HG03521 (cell line): ENCODE data around the gene CSNK1G2.

Source experiments
- ATAC-seq: cut with Tn5 transposase; IDR thresholded peaks from one replicate; pipeline ENCODE4 v1.9.1; 2021; ENCODE audit warnings: mild to moderate bottlenecking, moderate library complexity; ENCODE audit not compliant: unreplicated experiment

CSNK1G2 gene

DNA sequence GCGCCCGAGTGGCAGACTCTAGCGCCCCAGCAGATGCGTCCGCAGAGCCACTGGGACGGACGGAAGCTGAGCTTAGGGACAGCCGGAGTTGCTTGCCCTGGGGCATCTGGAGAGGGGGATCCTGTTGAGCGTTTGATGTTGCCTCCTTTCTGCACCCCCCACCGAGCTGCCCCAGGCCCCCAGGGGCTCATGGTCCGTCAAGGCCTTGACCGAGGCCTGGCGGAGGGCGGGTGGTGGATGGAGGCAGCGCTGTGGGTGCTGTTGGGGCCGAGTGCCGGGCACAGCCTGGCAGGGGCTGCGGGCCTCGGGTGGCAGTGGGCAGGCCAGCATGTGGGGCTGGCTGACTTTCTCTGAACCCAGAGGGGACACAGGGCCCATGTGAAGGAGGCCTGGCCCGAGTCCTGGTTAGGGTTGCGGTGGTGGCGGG is 2.7 kb downstream of the CSNK1G2 start:
- ATAC-seq, result no peak

DNA sequence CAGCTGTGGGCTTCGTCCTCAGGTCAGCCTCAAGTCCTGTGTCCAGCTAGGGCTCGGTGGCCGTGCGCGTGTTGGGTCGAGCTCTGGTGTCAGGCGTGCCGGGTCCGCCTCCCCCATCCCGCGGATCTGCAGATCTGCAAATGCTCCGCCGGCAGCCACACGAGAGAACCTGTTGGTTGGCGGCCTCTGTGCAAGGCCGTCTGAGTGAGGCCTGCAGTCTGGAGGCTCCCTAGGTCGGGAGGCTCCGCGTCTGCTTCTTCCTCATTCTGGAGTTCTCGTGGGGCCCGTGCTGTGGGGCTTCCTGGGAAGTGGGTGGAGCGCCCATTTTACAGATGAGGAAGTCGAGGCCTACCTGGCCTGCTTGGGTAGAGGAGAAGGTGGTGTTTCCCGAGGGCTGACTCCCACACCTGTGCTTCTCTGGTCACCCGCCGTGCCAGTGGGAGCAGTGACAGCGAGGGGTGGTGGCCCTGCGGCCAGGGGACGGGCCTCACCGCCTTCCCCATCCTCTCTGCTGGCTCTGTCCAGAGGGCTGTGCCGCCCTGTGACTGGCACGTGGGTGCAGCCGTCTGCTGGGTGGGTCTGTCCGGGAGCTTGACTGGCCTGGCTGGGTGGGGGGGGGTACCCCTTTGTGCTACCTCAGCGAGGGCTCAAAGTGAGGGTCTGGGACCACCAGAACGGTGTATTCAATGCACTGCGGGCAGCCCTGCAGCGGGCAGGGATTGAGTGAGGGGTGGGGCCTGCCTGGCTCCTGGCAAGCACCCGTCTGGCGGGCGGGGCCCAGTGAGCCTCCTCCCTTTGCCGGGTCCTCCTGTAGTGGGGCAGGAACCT is 3.3 kb downstream of the CSNK1G2 start:
- no peak for ATAC-seq

DNA sequence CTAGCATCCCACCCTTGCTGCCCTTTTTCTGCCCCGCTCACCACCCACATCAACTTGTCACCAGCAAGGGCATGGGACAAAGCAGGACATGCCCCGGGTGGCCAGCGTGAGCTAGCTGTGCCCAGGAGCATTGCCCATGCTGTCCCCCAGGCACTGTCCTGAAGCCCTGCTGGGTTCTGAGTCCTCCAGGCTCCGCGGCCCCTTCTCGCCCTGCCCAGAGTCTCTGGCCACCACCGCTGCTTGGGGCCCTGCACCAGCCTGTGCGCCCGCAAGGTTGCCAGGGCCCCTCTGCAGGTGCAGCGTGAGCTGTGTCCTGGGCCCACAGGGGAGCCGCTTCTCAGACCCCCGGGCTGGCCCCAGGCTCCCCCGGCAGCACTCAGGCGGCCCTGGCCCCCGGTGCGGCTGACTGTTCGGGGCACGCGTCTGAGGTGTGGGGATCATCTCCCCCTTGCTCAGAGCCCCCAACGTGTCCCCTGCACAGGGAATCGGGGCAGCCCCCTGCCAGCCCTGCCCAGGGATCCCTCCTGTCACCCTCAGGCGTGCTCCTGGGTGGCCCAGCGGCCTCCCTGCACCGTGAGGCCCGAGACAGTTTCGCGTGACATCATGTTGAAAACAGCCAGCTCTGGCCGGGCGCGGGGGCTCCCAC is 4.1 kb downstream of the CSNK1G2 start:
- no peak for ATAC-seq

DNA sequence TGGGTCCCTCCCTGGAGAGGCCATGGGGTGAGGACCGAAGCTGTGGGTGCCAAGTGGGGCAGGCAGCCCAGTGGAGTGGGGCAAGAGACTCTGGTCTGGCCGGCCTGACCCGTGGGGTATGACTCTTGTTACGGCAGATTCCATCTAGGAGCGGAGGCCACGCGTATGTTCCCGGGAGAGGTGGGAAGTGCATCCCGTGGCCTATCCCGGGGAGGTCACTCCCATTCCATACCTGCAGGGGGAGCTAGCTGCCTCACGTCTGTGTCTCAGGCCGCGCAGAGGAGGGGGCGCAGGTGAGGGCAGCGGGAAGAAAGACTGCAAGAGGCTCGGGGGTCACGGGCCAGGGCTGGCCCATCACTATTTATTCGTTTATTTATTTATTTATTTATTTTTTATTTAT is 4.9 kb downstream of the CSNK1G2 start:
- no peak for ATAC-seq

DNA sequence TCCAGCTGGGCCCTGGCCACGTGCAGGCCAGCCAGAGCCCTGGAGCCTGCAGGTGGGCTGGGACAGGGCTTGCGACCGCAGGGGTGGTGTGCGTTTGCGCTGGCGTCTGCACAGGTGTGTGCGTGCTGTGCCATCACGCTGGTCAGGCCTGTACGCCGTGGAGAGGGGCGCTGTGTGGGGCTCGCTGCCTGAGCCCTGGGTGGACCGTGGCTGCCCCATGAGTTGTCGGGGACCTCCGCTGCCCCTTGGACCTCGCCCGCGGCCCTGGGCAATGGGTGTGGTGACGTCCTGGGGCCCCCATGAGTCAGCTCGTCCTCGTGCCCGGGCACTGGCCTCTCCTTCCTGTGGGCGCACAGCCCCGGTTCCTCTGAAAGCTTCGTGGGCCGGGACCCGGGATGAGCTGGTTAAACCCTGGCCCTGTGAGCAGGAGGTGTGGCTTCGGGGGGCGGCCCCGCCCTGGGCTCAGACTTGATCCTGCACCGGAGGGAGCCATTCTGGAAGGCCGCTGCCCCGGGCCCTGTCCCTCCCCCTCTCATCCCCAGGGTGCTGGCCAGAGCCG is 6.8 kb downstream of the CSNK1G2 start:
- ATAC-seq, result no peak

DNA sequence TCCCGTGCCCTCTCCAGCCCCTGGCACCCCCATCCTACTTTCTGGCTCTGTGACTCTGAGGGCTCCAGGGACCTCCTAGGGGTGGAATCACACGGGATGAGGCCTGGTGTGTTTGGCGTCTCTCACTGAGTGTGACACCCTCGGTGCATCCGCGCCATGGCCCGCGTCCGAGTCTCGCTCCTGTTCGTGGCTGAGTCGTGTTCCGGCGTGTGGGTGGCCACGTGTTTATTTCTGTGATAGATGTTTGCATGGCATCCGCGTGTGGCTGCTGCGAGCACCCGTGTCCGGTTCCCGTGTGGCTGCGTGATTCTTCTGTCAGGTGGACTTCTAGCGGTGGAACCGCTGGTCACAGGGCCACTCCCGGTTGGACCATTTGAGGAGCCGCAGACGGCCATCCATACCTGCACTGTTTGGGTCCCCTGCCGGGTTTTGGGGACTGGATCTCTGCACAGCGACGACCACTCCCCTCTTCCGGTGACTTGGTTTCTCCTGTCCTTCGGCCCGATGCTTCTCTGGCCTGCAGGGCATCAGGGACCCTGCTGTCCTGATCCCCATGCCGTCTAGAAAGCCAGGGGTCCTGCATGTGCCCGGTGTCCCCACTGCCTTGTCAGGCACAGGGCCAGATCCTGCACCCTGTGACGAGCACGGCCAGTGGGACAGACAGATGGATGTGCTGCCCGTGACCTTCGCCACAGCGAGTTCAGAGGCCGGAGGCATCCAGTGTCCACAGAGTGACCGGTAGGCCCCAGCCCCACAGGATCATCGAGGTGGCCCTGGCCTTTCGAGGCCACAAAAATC is 8.5 kb downstream of the CSNK1G2 start:
- ATAC-seq, result no peak

DNA sequence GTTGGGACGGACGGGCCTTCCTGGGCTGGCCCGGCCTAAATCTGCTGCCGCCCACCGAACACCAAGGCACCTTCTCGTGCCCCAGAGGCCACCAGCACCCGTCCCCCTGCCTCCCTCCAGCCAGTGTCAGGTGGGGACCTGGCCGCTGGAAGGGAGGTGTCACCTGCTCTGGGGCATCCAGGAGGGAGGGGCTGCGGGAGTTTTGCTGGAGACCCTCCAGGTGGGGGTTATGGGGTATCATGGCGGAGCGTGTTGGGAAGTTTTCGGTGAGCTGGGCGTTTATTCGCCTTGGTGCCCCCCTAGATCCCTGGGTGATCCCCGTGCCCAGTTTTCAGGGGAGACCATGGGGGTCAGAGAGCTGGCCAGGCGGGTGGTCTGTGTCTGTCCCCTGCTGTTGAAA is 9.7 kb downstream of the CSNK1G2 start:
- ATAC-seq, result no peak

DNA sequence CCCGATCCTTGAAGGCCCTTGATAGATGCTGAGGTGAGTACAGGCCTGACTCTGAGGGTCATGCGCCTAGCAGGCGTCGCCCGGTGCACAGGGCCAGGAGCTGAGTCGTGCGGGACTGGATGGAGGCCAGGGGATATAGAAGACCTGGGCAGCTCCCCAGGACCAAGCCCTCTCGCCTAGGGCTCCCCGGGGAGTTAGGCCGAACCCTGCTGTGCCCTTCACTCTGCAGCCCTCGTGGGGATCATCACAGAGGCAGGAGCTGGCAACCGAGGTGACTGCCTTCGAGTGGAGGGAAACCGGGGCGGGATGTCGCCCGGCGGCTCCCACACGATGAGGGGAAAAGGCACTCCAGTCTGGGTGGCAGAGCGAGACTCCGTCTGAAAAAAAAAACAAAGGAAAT is 11.7 kb downstream of the CSNK1G2 start:
- no peak for ATAC-seq

DNA sequence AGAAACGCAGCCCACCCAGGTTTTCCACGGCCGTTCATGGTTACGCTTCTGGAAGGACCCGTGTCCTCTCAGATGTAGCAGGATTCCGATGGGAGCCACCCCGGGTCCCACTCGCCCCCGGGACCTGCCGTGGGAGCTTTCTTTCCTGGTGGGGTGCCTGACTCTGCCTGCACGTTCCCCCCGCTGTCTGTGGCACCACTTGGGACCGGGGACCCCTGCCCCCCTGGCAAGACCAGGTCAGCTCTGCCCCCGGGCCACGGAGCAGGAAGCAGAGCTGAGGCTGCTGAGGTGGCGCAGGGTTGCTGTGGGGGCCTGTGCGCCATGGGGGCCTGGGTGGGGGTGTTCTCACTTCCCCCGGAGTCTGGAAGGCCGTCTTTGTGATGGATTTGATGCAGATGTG is 12.1 kb downstream of the CSNK1G2 start:
- no peak for ATAC-seq

DNA sequence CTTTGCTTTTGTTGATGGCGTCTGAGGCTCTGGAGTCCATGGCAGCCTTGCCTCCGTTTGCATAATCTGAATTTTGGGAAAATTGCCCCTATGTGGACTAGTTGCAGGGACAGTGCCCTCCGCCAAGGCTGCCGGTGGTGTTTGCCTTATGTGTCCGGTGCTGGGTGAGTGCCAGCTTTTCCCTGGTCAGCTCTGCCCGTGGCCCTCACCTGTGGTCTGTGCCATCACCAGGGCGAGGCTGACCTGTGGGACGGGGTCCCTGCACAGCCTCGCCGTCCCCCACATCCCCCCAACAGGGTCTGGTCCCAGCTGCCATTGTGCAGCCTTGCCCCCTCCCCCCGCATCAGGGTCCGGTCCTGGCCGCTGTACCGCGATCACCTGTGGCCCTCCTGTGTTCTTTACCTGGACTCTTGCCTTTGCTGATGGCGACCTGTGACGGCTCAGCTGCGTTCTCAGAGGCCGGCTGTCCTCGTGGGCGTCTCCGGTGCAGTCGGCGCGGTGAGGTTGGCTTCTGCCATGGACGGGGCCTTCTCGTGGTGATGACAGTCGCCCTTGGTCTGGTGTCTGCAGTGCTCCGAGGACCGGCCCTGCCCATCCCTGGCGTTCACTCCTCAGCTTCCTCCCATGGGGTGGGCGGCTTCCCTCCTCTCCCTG is 12.6 kb downstream of the CSNK1G2 start:
- no peak for ATAC-seq

DNA sequence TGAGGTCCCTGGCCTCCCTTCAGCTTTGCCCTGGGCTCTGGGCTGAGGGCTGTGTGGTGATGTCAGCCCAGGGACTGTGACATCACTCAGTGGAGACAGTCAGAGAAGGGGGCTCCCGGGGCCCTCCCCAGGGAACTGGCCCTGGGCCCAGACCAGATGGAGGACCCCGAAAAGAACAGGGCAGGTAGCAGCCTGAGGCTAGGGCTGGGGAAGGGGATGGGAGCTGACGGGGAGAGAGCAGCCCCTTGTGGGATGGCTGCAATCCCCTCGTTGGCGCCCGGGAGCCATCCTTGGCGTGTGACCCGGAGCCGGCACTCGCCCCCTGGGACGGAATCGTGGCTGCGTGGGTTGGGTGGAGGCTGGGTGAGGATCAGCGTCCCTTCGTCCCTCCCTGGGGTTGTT is 13.6 kb downstream of the CSNK1G2 start:
- no peak for ATAC-seq

DNA sequence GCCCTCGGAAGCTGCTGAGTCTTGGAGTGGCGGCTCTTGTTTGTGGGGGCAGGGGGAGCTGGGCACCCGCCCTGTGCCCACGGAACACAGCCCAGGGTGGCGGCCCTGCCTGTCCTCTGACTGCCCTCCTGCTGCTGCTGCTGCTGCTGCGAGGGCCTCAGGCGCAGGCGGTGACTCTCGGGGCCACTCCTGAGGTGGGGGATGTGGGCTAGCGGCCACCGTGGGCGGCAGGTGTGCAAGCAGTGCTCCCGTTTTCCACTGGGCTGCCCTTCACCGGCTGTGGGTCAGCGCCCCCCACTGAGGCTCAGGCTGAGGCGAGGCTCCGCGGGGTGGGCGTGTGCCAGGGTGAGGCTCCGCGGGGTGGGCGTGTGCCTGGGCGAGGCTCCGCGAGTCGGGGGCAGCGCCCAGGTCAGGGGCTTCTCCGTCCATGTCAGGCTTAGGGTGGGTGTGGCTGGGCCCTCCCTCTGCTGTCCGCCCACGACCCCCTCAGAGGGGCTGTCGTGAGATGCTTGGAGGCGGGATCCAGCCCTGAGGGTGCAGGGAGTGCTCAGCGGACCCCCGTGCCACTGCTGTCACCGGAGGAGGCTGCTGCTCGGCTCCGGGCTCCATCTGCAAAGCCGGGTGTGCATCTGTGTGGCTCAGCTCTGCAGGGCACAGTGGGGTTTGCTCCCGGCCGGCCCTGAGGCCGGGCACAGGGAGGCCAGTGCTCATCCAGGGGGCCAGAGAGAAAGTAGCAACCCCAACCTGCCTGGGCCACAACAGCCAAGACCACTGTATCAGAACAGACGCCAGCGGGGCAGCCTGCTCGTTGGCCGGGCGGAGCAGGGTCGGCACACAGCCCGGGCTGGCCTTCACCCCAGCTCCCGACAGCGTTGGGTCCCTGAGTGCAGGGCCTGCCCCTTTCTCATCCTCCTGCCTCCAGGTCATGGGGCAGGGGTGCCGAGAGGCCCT is 14.5 kb downstream of the CSNK1G2 start:
- no peak for ATAC-seq

DNA sequence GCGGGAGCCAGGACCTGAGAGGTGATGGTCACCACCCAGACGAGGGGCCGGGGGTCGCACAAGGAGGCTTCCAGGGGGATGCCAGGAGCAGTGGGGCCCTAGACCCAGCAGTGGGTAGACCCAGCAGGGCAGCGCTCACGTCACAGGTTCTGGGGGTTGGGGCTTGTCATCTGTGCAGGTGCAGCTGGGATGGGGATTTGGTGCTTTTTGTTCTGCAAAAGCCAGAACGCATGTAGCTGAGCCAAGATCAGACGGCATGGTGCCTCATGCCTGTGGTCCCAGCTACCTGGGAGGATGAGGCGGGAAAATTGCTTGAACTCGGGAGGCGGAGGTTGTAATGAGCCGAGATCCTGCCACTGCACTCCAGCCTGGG is 15.1 kb downstream of the CSNK1G2 start:
- no peak for ATAC-seq

DNA sequence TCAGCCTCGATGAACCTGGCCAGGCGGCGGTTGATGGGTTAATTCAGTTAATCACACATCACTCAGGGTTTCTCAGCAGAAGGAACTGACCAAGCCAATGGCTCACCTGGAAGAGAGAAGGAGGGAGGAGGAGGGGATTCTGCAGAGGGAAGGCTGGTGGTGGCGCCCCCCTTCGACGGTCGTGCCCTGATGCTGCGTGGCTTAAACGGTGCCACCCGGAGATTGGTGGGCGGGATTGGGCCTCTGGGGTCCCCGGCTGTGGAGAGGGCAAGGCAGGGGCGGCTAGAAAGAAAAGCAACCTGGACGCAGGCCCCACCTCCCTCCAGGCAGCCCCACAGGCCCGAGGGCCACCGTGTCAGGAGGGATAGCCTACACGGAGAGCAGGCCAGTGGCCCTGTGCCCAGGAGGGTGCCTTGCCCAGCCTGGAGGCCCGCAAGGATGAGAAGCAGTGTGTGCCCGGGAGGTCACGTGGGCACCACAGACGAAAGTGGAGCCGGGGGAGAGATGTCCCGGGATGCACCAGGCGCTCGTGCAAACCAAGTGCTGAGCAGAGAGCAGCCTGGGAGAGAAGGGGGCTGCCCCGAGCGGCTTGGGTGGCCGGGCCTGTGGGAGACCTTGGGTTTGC is 16.0 kb downstream of the CSNK1G2 start:
- no peak for ATAC-seq

DNA sequence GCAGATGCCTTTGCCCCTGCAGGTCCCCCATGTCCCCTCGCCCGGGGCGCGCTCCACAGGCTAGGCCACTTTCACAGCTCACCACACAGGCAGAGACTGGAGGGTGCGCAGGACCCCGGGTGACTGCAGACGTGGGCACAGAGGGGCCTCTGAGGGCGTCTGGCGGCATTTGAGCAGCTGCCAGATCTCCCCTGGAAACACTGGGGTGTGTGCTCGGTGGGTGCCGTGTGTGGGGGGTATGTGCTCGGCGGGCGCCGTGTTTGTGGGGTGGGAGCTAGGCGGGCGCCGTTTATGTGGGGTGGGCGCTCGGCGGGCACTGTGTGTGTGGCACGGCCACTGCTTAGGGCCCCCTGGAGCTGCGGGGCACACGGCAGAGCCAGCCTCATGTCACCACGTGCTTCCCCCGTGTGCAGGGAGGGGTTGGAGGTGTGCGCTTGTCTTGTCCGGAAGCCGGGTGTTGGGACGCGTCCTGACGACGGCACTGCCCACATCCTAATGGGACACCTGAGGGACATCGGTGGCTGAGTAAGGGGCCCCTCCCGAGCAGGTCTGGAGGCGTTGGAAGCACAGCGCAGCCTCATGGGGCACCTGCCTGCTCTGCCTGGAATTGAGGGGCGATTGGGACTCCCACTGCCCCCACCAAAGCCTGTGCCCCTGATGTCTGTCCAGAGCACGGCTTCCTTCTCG is 16.7 kb downstream of the CSNK1G2 start:
- ATAC-seq, result no peak

DNA sequence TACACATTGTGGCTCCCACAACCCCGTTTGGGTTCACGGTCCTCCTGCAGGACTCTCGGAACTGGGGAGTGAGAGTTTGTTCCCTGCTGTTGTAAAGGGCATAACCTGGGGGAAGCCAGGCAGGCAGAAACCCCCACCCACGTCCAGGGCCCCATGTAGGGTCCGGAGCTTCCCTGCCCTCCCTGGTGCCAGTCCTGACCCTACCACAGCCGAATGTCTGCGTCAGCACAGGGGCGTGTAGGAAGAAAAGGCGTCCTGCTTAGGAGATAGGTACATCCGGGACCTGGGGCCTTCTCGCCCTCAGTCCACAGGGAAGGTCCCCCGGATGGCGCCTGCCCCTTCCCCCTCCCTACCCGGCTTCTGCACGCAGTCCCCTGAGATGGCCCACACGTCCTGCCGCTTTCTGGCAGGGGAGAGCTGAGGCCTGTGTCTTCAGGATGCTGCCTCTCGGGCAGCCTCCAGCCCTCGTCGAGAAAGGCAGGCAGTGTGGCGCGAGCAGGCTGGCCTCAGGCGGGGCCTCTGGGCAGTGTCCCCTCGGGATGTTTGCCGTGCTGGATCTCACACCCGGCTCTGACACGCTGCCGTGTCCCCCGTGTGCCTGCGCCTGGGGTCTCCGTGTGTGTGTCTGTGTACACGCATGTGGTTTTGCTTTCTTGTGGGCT is 19.1 kb downstream of the CSNK1G2 start:
- ATAC-seq, result no peak

DNA sequence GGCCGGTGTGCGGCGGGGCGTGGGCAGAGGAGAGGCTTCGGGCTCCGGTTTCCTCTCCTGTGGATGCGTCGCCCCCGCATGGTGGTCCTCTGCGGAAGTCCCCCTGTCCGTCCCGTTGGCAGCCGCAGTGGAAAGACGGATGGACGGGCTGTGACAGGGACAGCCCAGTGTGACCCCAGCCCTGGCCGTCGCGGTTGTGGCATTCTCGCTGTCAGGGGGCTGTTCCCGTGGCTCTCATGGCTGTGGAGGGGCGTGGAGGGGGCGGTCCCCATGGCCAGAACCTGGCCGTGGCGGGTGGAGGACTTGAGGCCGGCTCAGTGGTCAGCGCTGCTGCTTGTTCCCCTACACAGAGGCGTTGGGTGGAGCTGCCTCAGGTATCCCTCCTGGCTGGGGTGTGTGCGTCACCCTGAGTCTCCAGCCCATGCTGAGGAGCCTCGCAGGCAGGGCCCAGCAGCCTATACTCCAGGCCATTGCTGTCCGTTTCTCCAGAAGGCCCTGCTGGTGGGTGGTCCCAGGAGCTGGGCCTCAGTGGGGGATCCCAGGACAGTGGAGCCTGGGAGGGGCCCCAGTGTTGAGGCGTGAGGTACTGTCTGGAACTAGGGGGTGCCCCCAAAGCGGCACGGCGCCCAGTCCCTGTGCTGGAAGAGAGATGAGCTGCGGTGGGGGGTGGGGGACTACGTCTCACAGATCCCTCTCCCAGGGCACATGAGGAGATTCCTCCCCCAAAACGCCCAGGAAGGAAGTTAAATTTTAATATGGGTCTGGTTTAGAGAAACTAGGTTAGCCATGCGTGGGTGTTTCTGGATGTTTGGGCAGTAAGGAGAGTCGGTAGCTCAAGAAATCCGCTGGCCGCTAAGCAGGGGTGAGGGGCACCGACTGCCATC is 20.3 kb downstream of the CSNK1G2 start:
- no peak for ATAC-seq
